Tibial nerve (tissue), 4 donors: ENCODE results near the gene CDH12.

Experiments used
- CTCF ChIP-seq, 5 experiments: fragments of 200-600 bp in 3 of 5; fragments of 450-650 bp in 2 of 5; sonication (generic) in 3 of 5; IDR thresholded peaks; one replicate each; pipeline ENCODE4 v1.5.1; 2016 to 2019; ENCODE audit warnings: antibody characterized with exemption in 5 of 5, mild to moderate bottlenecking in 3 of 5, moderate library complexity in 2 of 5
- EP300 ChIP-seq, 2 donors: sonication (generic); formaldehyde crosslinking; IDR thresholded peaks; one replicate each; pipeline ENCODE4 v1.6.1; 2017; ENCODE audit warnings: antibody characterized with exemption in 2 of 2, mild to moderate bottlenecking in 1 of 2
- POLR2A ChIP-seq, 2 donors: fragments of 450-650 bp; IDR thresholded peaks; one replicate each; pipeline ENCODE4 v1.6.1; 2017; ENCODE audit warnings: antibody characterized with exemption in 2 of 2, mild to moderate bottlenecking in 2 of 2, moderate library complexity in 2 of 2

GRCh38 chr5:21723500-21723899, 1129.6 kb downstream of the CDH12 start:
- no peak for TF ChIP-seq CTCF (IDR thresholded peaks at IDR 0.05)
- no peak for TF ChIP-seq EP300 (IDR thresholded peaks at IDR 0.05)
- no peak for TF ChIP-seq POLR2A (IDR thresholded peaks at IDR 0.05)
